HepG2 (cell line): Measurements from ENCODE around the gene NDOR1. TPM values are rescaled to one million over a fixed set of nuclear protein-coding genes. Genes with fewer than 3 reads are reported as not detected.

ENCODE experiments used
- ATAC-seq: fragments of 200-7000 bp; cut with Tn5 transposase; 3 replicates; pipeline ENCODE4 v1.9.1; 2020; ENCODE audit warnings: mild to moderate bottlenecking, moderate library complexity
- BruUV-seq: library from RNA; stranded (reverse); fragments of 400-500 nt; replicated peaks from 2 replicates; lab custom pipeline; 2021; lab: Mats Ljungman, UMichigan
- CTCF ChIA-PET: fragments of 300-600 bp; formaldehyde crosslinking; extraction: SDS; loops from one replicate; lab custom pipeline; 2021; ENCODE audit warnings: low total read pairs, inconsistent platforms, low intra/inter-chr PET ratio; lab: Yijun Ruan, JAX
- POLR2A ChIA-PET: fragments of 350-600 bp; sonication (Branson Sonifier 250); formaldehyde crosslinking; loops from one replicate; lab custom pipeline; 2020; ENCODE audit warnings: antibody characterized with exemption, inconsistent platforms; lab: Yijun Ruan, JAX
- DNase-seq: peaks from one replicate; pipeline ENCODE4 v3.0.0-alpha.2; 2015; ENCODE audit warnings: low spot score
- FAIRE-seq: peaks from 3 replicates; lab custom pipeline; 2011; peaks lifted over from hg19 to GRCh38; lab: Jason Lieb, UNC
- H2AFZ ChIP-seq: one replicate; pipeline ENCODE4 v1.6.1; 2011; ENCODE audit warnings: low read length, inconsistent platforms
- H3K27ac ChIP-seq: fragments of 300-600 bp; 3 replicates; pipeline ENCODE4 v1.8.0; 2011; ENCODE audit warnings: mixed run types, mild to moderate bottlenecking, mixed read lengths, low read length, inconsistent platforms; ENCODE audit not compliant: insufficient read depth; ENCODE audit errors: extremely low read length
- H3K27me3 ChIP-seq, 2 experiments: fragments of 200-600 bp in 1 of 2; 2 replicates in 1 of 2; 3 replicates in 1 of 2; pipeline versions ENCODE4 v1.6.0 to v1.8.0; 2011; ENCODE audit warnings: low read length in 2 of 2, mild to moderate bottlenecking in 2 of 2, moderate library complexity in 2 of 2, inconsistent platforms in 1 of 2; ENCODE audit not compliant: insufficient read depth in 2 of 2, control insufficient read depth in 1 of 2
- H3K36me3 ChIP-seq, 2 experiments: fragments of 200-600 bp in 1 of 2; replicated peaks in 1 of 2; 2 replicates in 1 of 2; 3 replicates in 1 of 2; pipeline versions ENCODE4 v1.5.1 to v1.8.0; 2011; ENCODE audit warnings: low read length in 2 of 2, inconsistent platforms in 1 of 2; ENCODE audit not compliant: insufficient read depth in 2 of 2, control insufficient read depth in 1 of 2
- H3K4me1 ChIP-seq: 2 replicates; pipeline ENCODE4 v1.5.1; 2012; ENCODE audit warnings: low read length, inconsistent platforms; ENCODE audit not compliant: insufficient read depth
- H3K4me2 ChIP-seq: 2 replicates; pipeline ENCODE4 v1.6.0; 2011; ENCODE audit warnings: low read depth, low read length, inconsistent platforms
- H3K4me3 ChIP-seq, 3 experiments: fragments of 200-600 bp in 1 of 3; sonication (generic), shearing (Covaris generic) in 1 of 3; replicated peaks in 1 of 3; 2 replicates each; pipeline ENCODE4 v1.5.1; 2011 to 2016; ENCODE audit warnings: low read length in 3 of 3, inconsistent platforms in 2 of 3, low read depth in 2 of 3, mild to moderate bottlenecking in 2 of 3, control low read depth in 1 of 3, mixed read lengths in 1 of 3; ENCODE audit not compliant: insufficient read depth in 1 of 3
- H3K79me2 ChIP-seq: one replicate; pipeline ENCODE4 v1.6.1; 2011; ENCODE audit warnings: low read length, inconsistent platforms; ENCODE audit not compliant: insufficient read depth
- H3K9ac ChIP-seq: 2 replicates; pipeline ENCODE4 v1.6.0; 2011; ENCODE audit warnings: mild to moderate bottlenecking, low read depth, low read length, inconsistent platforms; ENCODE audit not compliant: insufficient read depth
- H3K9me3 ChIP-seq: 2 replicates; pipeline ENCODE4 v1.5.1; 2012; ENCODE audit warnings: mild to moderate bottlenecking, low read length
- H4K20me1 ChIP-seq: 2 replicates; pipeline ENCODE4 v1.6.0; 2011; ENCODE audit warnings: inconsistent platforms, mild to moderate bottlenecking, low read length, moderate library complexity; ENCODE audit not compliant: insufficient read depth
- BRCA1 ChIP-seq: sonication (generic); formaldehyde crosslinking; IDR thresholded peaks from 2 replicates; pipeline ENCODE4 v1.4.0; 2020; ENCODE audit warnings: missing genetic modification reagents
- CEBPG ChIP-seq: IDR thresholded peaks from 2 replicates; pipeline ENCODE4 v1.6.1; 2016
- FOXA1 ChIP-seq, 2 experiments: fragments of 450-650 bp in 1 of 2; sonication (generic) in 1 of 2; formaldehyde crosslinking in 1 of 2; IDR thresholded peaks; 2 replicates each; pipeline versions ENCODE4 v1.4.0 to v1.6.1; 2016 to 2020; ENCODE audit warnings: missing genetic modification reagents in 1 of 2
- GABPB1 ChIP-seq: IDR thresholded peaks from 2 replicates; pipeline ENCODE4 v1.6.1; 2016; ENCODE audit warnings: mild to moderate bottlenecking, missing genetic modification reagents, moderate library complexity, missing compliant biosample characterization
- HOXA5 ChIP-seq: sonication (generic); formaldehyde crosslinking; IDR thresholded peaks from 2 replicates; pipeline ENCODE4 v1.4.0; 2020; ENCODE audit warnings: missing genetic modification reagents
- HOXA7 ChIP-seq: sonication (generic); formaldehyde crosslinking; IDR thresholded peaks from 2 replicates; pipeline ENCODE4 v1.8.1; 2022; ENCODE audit warnings: mild to moderate bottlenecking, missing genetic modification reagents, moderate library complexity
- MEIS2 ChIP-seq: sonication (generic); formaldehyde crosslinking; IDR thresholded peaks from 2 replicates; pipeline ENCODE4 v1.9.0; 2021; ENCODE audit warnings: mild to moderate bottlenecking, missing genetic modification reagents
- PHB2 ChIP-seq: fragments of 450-650 bp; IDR thresholded peaks from 2 replicates; pipeline ENCODE4 v1.6.1; 2018; ENCODE audit not compliant: partially characterized antibody
- PLSCR1 ChIP-seq: sonication (generic); formaldehyde crosslinking; IDR thresholded peaks from 2 replicates; pipeline ENCODE4 v1.5.0; 2020; ENCODE audit warnings: missing genetic modification reagents, mild to moderate bottlenecking, borderline replicate concordance
- POLR2AphosphoS2 ChIP-seq: IDR thresholded peaks from 2 replicates; pipeline ENCODE4 v1.6.1; 2011; ENCODE audit warnings: low read depth, low read length, improper control_type of control experiment
- SIX4 ChIP-seq: sonication (generic); formaldehyde crosslinking; IDR thresholded peaks from 2 replicates; pipeline ENCODE4 v1.4.0; 2020; ENCODE audit warnings: missing genetic modification reagents
- SPEN ChIP-seq: sonication (generic); formaldehyde crosslinking; IDR thresholded peaks from 2 replicates; pipeline ENCODE4 v1.5.1; 2020; ENCODE audit warnings: low read depth, mild to moderate bottlenecking, missing genetic modification reagents
- ZFP62 ChIP-seq: sonication (generic); formaldehyde crosslinking; IDR thresholded peaks from 2 replicates; pipeline ENCODE4 v1.4.0; 2020; ENCODE audit warnings: missing genetic modification reagents
- ZNF292 ChIP-seq: sonication (generic); formaldehyde crosslinking; IDR thresholded peaks from 2 replicates; pipeline ENCODE4 v1.8.1; 2022; ENCODE audit warnings: mild to moderate bottlenecking, low read depth, missing genetic modification reagents, borderline replicate concordance
- ZNF382 ChIP-seq: sonication (generic); formaldehyde crosslinking; IDR thresholded peaks from 2 replicates; pipeline ENCODE4 v1.5.0; 2020; ENCODE audit warnings: missing genetic modification reagents, mild to moderate bottlenecking, borderline replicate concordance
- ZNF530 ChIP-seq: sonication (generic); formaldehyde crosslinking; IDR thresholded peaks from 2 replicates; pipeline ENCODE4 v1.5.0; 2020; ENCODE audit warnings: low read depth, mild to moderate bottlenecking, missing genetic modification reagents
- ZNF629 ChIP-seq: sonication (generic); formaldehyde crosslinking; conservative IDR thresholded peaks from 2 replicates; pipeline ENCODE4 v1.5.0; 2020; ENCODE audit warnings: missing genetic modification reagents
- WGBS: methylation state at CpG from one replicate; pipeline ENCODE4 v1.1.6; 2017; ENCODE audit warnings: low lambda C conversion rate; 5-methylcytosine and 5-hydroxymethylcytosine counted together
- in situ Hi-C: cut with HindIII; loops from 2 replicates; pipeline ENCODE4 v1.10.0; 2017; ENCODE audit warnings: low pct_unique_long_range_greater_than_20kb; ENCODE audit not compliant: extremely low pct_ligation_motif_present
- intact Hi-C: fragments of 100-400 bp; cut with micrococcal nuclease; formaldehyde crosslinking; loops from one replicate; pipeline ENCODE4 v1.10.0; 2022; ENCODE audit not compliant: unreplicated experiment
- polyA plus RNA-seq, 8 experiments: library from polyadenylated mRNA; depleted of rRNA in 3 of 8; stranded (reverse) in 7 of 8; unstranded in 1 of 8; fragments of >200 nt; fragmentation: Illumina TruSeq in 4 of 8; extraction: Trizol in 4 of 8; gene quantifications; 2 replicates each; pipeline versions ENCODE4 v1.2.1 to v1.2.3, GENCODE V29; 2011 to 2016; ENCODE audit warnings: low read depth in 4 of 8, missing spikeins in 1 of 8, mixed read lengths in 1 of 8; ENCODE audit not compliant: insufficient read depth in 1 of 8
- total RNA-seq, 5 experiments: library from RNA; depleted of rRNA; stranded (reverse); fragments of >200 nt; fragmentation: Illumina TruSeq; extraction: Trizol; gene quantifications; 2 replicates each; pipeline ENCODE4 v1.2.3, GENCODE V29; 2016; ENCODE audit warnings: low read depth in 1 of 5
- TF ChIP-seq, protein P1 (sequence below): sonication (generic); formaldehyde crosslinking; IDR thresholded peaks from 2 replicates; pipeline ENCODE4 v1.5.1; 2020; ENCODE audit warnings: missing genetic modification reagents, mild to moderate bottlenecking, borderline replicate concordance
- TF ChIP-seq, protein P2 (sequence below): sonication (generic); formaldehyde crosslinking; IDR thresholded peaks from 2 replicates; pipeline ENCODE4 v1.8.0; 2023; ENCODE audit warnings: mild to moderate bottlenecking, missing genetic modification reagents

NDOR1 gene
- total and polyA plus RNA-seq, 2 of the 13 experiments (the other 11 are each of a cell fraction or from before 2014, with no cell fraction given), result 3.6 to 8.7 TPM

DNA sequence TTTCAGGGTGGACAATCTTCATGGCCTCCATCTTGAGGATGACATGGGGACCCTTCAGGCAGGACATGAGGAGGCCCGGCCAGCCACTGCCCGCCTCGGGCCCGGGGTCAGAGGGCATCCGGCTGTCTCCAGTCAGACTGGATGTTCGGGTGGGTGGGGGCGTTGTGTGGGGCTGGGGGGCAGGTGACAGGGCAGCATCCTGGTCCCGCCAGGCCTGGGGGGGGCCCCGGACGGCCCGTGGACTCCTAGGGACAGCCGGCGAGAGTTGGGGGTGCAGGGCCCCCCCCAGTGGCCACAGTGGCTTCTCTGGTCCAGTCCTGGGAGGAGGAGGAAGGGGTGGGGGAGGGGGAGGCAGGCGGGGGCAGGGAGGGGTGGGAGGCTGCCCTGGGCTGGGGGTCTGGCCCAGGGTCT is 15.6 kb downstream of the NDOR1 start:
- ChIA-PET CTCF (no interaction called here), POLR2A (interaction anchor here (0.6 to 13.4 kb wide), 8 partner anchors 13 to 134 kb away, joined by 3 to 225 read pairs (median 24); partner anchors contain the start of genes MAN1B1, NDOR1, TMEM203 and TPRN)
- H3K4me3 ChIP-seq, result peak overlapping the region in 2 of 3 experiments; percentile 55 to 64; a peak in 3 of 6 replicates
- no peaks in the 10 kb centered on the region for H3K9me3 ChIP-seq
- H3K4me1 ChIP-seq, result peaks cover 58% of the 10 kb centered on the region
- no peak overlapping the region for H2AFZ ChIP-seq
- no peaks in the 10 kb centered on the region; a peak in 1 of 5 replicates for H3K27me3 ChIP-seq
- FAIRE-seq, result no peak
- H3K4me2 ChIP-seq, result peak overlapping the region; percentile 56
- peak overlapping the region; percentile 65 for H3K27ac ChIP-seq
- in situ Hi-C loops, result no loop called here
- H3K36me3 ChIP-seq, result no peaks in the 10 kb centered on the region
- no peak for DNase-seq
- peaks cover 4% of the 10 kb centered on the region; the same call in 1 of the 2 replicates for H4K20me1 ChIP-seq
- peaks cover 3% of the 10 kb centered on the region for H3K79me2 ChIP-seq
- no CpG with 5 or more reads among the region's 14 CpGs for WGBS
- ATAC-seq, result no peak
- no TSS peak for BruUV-seq
- intact Hi-C loops, result no loop called here
- H3K9ac ChIP-seq, result peak overlapping the region; percentile 57; the same call in 1 of the 2 replicates
- no peak for TF ChIP-seq CEBPG
- TF ChIP-seq, protein P1, sequence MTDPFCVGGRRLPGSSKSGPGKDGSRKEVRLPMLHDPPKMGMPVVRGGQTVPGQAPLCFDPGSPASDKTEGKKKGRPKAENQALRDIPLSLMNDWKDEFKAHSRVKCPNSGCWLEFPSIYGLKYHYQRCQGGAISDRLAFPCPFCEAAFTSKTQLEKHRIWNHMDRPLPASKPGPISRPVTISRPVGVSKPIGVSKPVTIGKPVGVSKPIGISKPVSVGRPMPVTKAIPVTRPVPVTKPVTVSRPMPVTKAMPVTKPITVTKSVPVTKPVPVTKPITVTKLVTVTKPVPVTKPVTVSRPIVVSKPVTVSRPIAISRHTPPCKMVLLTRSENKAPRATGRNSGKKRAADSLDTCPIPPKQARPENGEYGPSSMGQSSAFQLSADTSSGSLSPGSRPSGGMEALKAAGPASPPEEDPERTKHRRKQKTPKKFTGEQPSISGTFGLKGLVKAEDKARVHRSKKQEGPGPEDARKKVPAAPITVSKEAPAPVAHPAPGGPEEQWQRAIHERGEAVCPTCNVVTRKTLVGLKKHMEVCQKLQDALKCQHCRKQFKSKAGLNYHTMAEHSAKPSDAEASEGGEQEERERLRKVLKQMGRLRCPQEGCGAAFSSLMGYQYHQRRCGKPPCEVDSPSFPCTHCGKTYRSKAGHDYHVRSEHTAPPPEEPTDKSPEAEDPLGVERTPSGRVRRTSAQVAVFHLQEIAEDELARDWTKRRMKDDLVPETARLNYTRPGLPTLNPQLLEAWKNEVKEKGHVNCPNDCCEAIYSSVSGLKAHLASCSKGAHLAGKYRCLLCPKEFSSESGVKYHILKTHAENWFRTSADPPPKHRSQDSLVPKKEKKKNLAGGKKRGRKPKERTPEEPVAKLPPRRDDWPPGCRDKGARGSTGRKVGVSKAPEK (CRISPR knock-in tag), result no peak
- no peak for TF ChIP-seq ZFP62 (CRISPR knock-in tag)
- no peak for TF ChIP-seq FOXA1 (IDR thresholded peaks at IDR 0.05)
- no peak for TF ChIP-seq FOXA1 (CRISPR knock-in tag; IDR thresholded peaks at IDR 0.05)
- no peak for TF ChIP-seq SPEN
- no peak for TF ChIP-seq HOXA7 (CRISPR knock-in tag)
- TF ChIP-seq SIX4 (CRISPR knock-in tag), result no peak
- TF ChIP-seq MEIS2 (CRISPR knock-in tag), result no peak
- TF ChIP-seq ZNF530 (CRISPR knock-in tag), result no peak
- no peak for TF ChIP-seq ZNF292
- no peak for TF ChIP-seq ZNF629 (CRISPR knock-in tag)
- TF ChIP-seq PLSCR1, result no peak
- TF ChIP-seq BRCA1, result no peak
- TF ChIP-seq GABPB1 (CRISPR knock-in tag), result no peak
- TF ChIP-seq ZNF382 (CRISPR knock-in tag), result no peak
- TF ChIP-seq PHB2, result no peak
- TF ChIP-seq, protein P2, sequence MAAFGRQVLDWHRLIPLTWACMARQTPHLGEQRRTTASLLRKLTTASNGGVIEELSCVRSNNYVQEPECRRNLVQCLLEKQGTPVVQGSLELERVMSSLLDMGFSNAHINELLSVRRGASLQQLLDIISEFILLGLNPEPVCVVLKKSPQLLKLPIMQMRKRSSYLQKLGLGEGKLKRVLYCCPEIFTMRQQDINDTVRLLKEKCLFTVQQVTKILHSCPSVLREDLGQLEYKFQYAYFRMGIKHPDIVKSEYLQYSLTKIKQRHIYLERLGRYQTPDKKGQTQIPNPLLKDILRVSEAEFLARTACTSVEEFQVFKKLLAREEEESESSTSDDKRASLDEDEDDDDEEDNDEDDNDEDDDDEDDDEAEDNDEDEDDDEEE (CRISPR knock-in tag), result no peak
- no peak for TF ChIP-seq HOXA5 (CRISPR knock-in tag)
- no peak for TF ChIP-seq POLR2AphosphoS2
